Aorta (tissue), 5 donors: ENCODE results near the gene ARHGAP32. TPM values are rescaled to one million over a fixed set of nuclear protein-coding genes. Genes with fewer than 3 reads are reported as not detected.
"Not testable (repeated sequence)": the region's sequence is repeated elsewhere in the genome, so short reads cannot be mapped to it uniquely, and the experiment has no call there.

ENCODE experiments used
- ATAC-seq: fragments of 200-7000 bp; cut with Tn5 transposase; one replicate; pipeline ENCODE4 v1.9.1; 2022; ENCODE audit warnings: moderate library complexity; ENCODE audit not compliant: low FRiP score
- DNase-seq, 2 donors: peaks; one replicate each; pipeline ENCODE4 v3.0.0-alpha.2; 2020
- H3K27ac ChIP-seq, 2 donors: one replicate each; pipeline ENCODE4 v1.5.1; 2013; ENCODE audit warnings: low read length in 2 of 2, mild to moderate bottlenecking in 2 of 2, moderate library complexity in 2 of 2, control low read depth in 1 of 2, inconsistent platforms in 1 of 2, low read depth in 1 of 2
- H3K27me3 ChIP-seq, 2 donors: one replicate each; pipeline ENCODE4 v1.6.1; 2013; ENCODE audit warnings: control low read depth in 1 of 2, low read length in 1 of 2, mild to moderate bottlenecking in 1 of 2, moderate library complexity in 1 of 2; ENCODE audit not compliant: insufficient read depth in 2 of 2, control insufficient read depth in 1 of 2
- H3K36me3 ChIP-seq, 2 donors: one replicate each; pipeline ENCODE4 v1.6.1; 2013; ENCODE audit warnings: control low read depth in 1 of 2, low read length in 1 of 2, mild to moderate bottlenecking in 1 of 2; ENCODE audit not compliant: insufficient read depth in 2 of 2, control insufficient read depth in 1 of 2
- H3K4me1 ChIP-seq, 2 donors: one replicate each; pipeline ENCODE4 v1.6.1; 2013; ENCODE audit warnings: low read length in 2 of 2, control low read depth in 1 of 2, mild to moderate bottlenecking in 1 of 2, moderate library complexity in 1 of 2; ENCODE audit not compliant: insufficient read depth in 2 of 2, control insufficient read depth in 1 of 2
- H3K4me3 ChIP-seq, 2 donors: one replicate each; pipeline ENCODE4 v1.5.1; 2013; ENCODE audit warnings: low read length in 2 of 2, control low read depth in 1 of 2, mild to moderate bottlenecking in 1 of 2
- H3K9me3 ChIP-seq: one replicate; pipeline ENCODE4 v1.6.1; 2013; ENCODE audit warnings: mild to moderate bottlenecking, low read length; ENCODE audit not compliant: control insufficient read depth
- whole genome bisulfite sequencing, 2 donors: extraction: QIAGEN DNeasy Blood & Tissue Kit; methylation state at CpG; one replicate each; pipeline ENCODE4 v1.1.7; 2013; 5-methylcytosine and 5-hydroxymethylcytosine counted together
- intact Hi-C, 2 donors: fragments of 100-400 bp; cut with DNase I; formaldehyde crosslinking; loops; one replicate each; pipeline versions ENCODE4 v1.14.2 to v1.15.0; 2022
- polyA plus RNA-seq, 2 donors: library from polyadenylated mRNA; stranded (reverse); fragments of 200-250 nt; gene quantifications; one replicate each; pipeline ENCODE4 v1.2.3, GENCODE V29; 2013
- total RNA-seq, 2 donors: library from RNA; stranded (reverse); fragmentation: NEBNext Ultra II Directional; extraction: Animal tissue kit (Norgen Biotek cat#: 25700); gene quantifications; one replicate each; pipeline ENCODE4 v1.2.1, GENCODE V29; 2021
- donor health status: healthy with polysubstance abuse.
- donor health status: Bipolar disorder and iron deficiency.
- donor health status: DM: no; HTN: no; CAD: no.
- donor health status: DM: no; HTN: no; CAD: no.
- donor health status: DM: yes; HTN: yes; CAD: no.

Gene ARHGAP32
- total and polyA plus RNA-seq, 4 donors = 1.8 to 21.3 (median 8.9) TPM

DNA sequence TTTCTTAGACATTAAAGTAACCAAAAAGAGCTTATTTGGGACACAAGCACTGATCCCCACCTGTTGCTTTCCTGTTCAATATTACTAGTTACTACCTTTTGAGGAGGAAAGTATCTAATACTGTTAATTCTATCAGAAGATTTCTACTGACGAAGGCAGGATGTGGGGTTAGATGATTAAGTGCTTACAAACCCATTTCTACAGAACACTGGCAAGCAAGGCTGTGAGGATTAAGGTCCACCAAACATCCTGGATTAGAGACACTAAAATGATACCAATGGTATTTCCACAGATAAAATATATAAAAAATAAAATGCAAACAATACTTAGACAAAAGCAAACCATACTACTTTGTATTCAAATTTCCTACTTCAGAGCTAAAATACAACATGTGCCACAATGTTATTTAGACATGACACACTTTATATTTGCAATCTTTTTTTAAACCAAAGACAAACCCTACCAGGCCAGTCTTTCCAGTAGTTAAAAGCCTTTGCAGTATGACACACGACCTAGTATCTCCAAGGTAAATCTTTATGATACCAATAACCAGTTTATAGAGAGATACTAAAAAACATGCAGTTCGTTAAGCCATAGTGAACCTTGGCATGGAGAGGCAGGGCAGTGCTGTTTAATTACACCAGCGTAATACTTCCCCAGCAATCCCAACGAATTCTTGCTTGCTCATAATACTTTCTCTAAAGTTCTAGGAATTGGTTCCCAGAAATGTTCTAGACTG lies 178.2 kb downstream of the ARHGAP32 start:
- Histone ChIP-seq H3K9me3 (no peaks in the 10 kb centered on the region), H3K4me3 (no peak overlapping the region), H3K4me1 (no peaks in the 10 kb centered on the region), H3K27ac (no peak overlapping the region), H3K36me3 (no peaks in the 10 kb centered on the region), H3K27me3 (no peaks in the 10 kb centered on the region)
- 88 to 90% methylated on average over 5 of the region's 5 CpGs for WGBS, 2 donors
- ATAC-seq = no peak
- intact Hi-C loops = no loop called here
- DNase-seq = no peak

DNA sequence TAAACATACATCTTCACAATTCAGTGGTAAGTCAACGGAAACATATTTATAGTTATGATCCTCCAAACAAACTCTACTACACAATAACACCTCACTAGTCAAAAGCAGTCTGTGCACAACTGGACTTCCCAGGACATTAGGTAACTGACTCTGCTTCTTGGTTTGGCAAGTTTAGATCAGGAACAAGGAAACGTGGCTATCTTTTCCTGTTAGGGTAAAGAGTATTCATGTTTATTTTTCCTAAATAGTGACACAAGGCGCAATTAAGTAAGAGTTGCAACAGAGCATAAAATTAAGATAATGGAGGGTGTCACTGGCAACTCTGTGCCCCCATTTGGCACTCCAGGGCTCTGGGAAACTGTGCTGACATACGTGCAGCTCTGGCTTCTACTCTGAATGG lies 179.2 kb downstream of the ARHGAP32 start:
- ATAC-seq (no peak), DNase-seq (no peak)
- Histone ChIP-seq H3K36me3 (no peaks in the 10 kb centered on the region), H3K27ac (no peak overlapping the region), H3K27me3 (no peaks in the 10 kb centered on the region), H3K4me1 (no peaks in the 10 kb centered on the region), H3K4me3 (no peak overlapping the region), H3K9me3 (no peaks in the 10 kb centered on the region)
- WGBS, 2 donors = 94% methylated on average over 4 of the region's 4 CpGs
- intact Hi-C loops = no loop called here

DNA sequence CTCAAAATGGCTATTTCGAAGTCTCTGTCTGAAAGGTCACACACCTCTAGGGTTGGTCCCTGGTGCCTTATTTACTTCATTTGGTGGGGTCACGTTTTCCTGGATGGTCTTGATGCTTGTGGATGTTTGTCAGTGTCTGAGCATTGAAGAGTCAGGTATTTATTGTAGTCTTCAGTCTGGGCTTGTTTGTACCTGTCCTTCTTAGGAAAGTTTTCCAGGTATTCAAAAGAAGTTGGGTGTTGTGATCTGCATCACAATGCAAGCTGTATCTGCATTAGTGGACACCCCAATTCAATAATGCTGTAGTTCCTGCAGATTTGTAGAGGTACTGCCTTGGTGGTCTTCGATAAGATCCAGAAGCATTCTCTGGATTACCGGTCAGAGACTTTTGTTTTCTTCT lies 186.0 kb downstream of the ARHGAP32 start:
- ATAC-seq (no peak), DNase-seq (no peak)
- 87 to 91% methylated on average over 4 of the region's 4 CpGs for WGBS, 2 donors
- no peaks in the 10 kb centered on the region for H3K36me3 ChIP-seq
- no peaks in the 10 kb centered on the region for H3K4me1 ChIP-seq
- intact Hi-C loops = no loop called here
- no peaks in the 10 kb centered on the region for H3K9me3 ChIP-seq
- no peak overlapping the region for H3K4me3 ChIP-seq
- H3K27me3 ChIP-seq = no peaks in the 10 kb centered on the region
- no peak overlapping the region for H3K27ac ChIP-seq

DNA sequence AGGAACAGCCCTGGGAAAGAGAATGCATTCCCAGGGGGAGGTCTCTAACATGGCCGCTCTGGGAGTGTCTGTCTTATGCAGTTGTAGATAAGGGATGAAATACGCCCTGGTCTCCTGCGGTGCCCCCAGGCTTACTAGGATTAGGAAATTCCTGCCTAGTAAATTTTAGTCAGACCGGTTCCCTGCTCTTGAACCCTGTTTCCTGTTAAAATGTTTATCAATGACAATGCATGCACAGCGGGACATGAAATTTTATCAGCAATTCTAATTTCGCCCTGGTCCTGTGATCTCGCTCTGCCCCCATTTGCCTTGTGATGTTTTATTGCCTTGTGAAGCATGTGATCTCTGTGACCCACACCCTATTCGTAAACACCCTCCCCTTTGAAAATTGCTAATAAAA lies 193.0 kb downstream of the ARHGAP32 start:
- H3K27ac ChIP-seq, H3K4me1 ChIP-seq, H3K27me3 ChIP-seq, intact Hi-C loops, H3K4me3 ChIP-seq, H3K36me3 ChIP-seq, ATAC-seq, DNase-seq, H3K9me3 ChIP-seq: not testable (repeated sequence)
- 84 to 86% methylated on average over 8 of the region's 8 CpGs for WGBS, 2 donors

DNA sequence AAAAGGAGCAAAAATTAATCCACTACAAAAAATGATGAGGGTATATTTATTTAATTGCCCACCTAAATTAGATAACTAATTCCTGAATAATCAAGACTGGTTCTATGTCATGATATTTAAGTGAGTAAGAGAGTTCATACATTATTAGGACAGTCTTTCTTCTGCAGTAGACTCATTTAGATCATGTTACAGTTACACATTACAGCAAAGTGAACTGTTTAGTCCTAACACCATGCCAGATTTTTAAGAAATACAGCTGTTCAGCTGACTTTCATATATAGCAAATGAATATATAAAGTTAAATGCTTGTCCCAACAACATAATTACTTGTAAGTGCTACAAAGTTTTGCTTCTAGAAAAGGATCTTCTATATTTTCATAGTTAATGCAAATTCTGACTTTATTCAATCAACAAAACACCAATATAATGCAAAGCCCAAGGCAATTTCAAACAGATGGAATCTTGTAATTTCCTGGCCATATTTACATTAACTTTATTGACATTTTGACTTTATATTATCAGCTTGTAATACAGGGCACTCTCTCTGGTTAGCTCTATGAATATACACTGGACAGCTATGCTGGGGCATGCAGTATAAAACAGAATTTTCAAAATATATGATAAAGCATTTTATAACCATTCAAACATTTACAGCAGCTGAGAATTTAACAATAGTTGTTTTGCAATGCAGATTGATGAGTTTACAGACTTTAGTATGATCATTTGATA lies 203.7 kb downstream of the ARHGAP32 start:
- Histone ChIP-seq H3K27ac (no peak overlapping the region), H3K27me3 (no peaks in the 10 kb centered on the region), H3K9me3 (no peaks in the 10 kb centered on the region), H3K4me1 (no peaks in the 10 kb centered on the region), H3K36me3 (no peaks in the 10 kb centered on the region), H3K4me3 (no peak overlapping the region)
- ATAC-seq (no peak), DNase-seq (no peak)
- intact Hi-C loops = no loop called here

DNA sequence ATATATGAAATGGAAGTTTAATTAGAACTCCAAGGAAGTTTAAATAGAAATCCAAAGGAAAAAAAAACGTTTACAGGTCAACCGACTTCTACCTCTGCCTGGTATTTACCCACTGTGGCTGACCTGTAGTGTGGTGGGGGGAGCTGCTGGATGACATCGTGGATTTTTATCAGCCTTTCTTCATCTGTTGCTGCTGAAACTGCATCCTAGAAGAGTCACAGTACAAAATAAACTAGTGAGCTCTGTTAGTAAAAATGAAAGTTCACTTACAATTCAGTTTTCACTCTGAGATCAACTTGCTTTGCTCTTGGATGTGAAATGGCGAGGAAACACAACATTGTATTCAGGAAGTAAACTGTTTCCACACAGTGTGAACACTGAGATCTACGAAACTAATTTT lies 206.2 kb downstream of the ARHGAP32 start:
- no peak overlapping the region for H3K27ac ChIP-seq
- no peak for ATAC-seq
- WGBS, 2 donors = 60 to 72% methylated on average over 5 of the region's 5 CpGs
- no peaks in the 10 kb centered on the region for H3K4me1 ChIP-seq
- H3K4me3 ChIP-seq = no peak overlapping the region
- DNase-seq = no peak
- no peaks in the 10 kb centered on the region for H3K27me3 ChIP-seq
- H3K36me3 ChIP-seq = peaks cover 0 to 2% of the 10 kb centered on the region in 2 donors
- no peaks in the 10 kb centered on the region for H3K9me3 ChIP-seq
- intact Hi-C loops = no loop called here

DNA sequence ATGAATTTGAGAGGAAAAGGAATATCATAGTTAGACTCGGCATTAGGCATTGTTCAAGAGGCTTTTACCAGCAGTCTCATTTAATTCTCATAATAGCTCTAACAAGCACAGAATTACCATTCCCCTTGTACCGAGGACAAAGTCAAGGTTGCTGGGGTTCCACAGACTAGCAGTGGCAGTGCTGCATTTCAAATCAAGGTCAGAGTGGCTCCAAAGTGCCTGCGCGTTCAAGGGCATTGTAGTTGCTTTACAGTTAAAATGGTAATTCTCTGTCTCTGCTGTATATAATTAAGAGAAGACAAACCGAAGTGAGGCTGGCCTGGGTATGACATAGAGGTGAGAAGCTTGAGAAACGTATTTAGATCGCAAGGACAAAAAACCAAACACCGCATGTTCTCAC lies 209.1 kb downstream of the ARHGAP32 start:
- DNase-seq (no peak), ATAC-seq (no peak)
- H3K27ac ChIP-seq = no peak overlapping the region
- WGBS, 2 donors = 90 to 95% methylated on average over 8 of the region's 8 CpGs
- intact Hi-C loops = no loop called here
- peaks cover 2 to 3% of the 10 kb centered on the region in 2 donors for H3K36me3 ChIP-seq
- H3K4me1 ChIP-seq = no peaks in the 10 kb centered on the region
- H3K4me3 ChIP-seq = no peak overlapping the region
- no peaks in the 10 kb centered on the region for H3K27me3 ChIP-seq
- H3K9me3 ChIP-seq = no peaks in the 10 kb centered on the region

DNA sequence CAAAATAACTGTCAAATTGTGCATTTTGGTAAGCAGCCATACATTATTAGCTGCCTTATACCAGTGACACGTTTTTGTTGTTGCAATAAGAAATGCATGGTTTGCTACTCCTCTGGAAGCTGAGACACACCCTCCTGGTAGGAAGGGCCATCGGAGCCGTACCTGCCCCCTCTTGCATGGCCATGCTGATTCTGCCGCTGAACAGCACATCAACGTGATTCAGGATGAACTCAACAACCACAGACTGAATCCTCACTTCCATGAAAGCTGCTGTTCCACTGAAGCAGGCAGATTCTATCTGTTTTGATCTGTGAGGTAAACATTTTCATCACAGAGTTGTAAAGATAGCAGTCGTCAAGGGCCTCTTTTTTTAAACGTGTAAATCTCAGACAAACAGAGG lies 210.9 kb downstream of the ARHGAP32 start:
- Histone ChIP-seq H3K4me1 (no peaks in the 10 kb centered on the region), H3K4me3 (no peak overlapping the region), H3K27me3 (no peaks in the 10 kb centered on the region), H3K9me3 (no peaks in the 10 kb centered on the region), H3K36me3 (peaks cover 3 to 4% of the 10 kb centered on the region in 2 donors), H3K27ac (no peak overlapping the region)
- intact Hi-C loops = no loop called here
- ATAC-seq = no peak
- DNase-seq = no peak
- 72 to 80% methylated on average over 7 of the region's 7 CpGs for WGBS, 2 donors

DNA sequence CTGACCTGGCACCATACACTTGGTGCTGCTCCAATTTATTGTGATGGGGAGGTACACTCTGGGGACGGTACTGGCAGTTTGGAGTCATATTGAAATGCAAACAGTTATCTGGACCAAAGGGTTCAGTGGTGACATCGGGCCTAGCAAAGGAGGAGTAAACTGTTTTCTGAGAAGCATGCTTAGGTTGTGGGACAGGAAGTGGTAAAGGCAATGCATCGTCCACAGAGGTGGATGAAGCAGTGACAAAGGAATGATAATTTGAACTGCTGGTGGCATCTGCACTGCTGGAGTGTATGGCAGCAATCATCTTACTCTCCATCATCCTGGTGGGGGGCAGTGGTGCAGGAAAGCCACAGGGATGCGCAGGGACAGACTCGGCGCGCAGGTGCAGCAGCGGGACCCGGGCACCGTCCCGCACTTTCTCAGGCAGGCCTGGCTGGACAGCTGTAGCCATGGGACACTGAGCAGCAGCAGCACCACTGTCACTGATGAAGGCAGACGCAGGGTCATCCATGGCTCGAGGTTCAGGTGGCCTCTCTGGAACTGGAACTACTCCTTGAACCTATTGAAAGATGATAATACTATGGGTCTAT lies 221.4 kb downstream of the ARHGAP32 start:
- no peaks in the 10 kb centered on the region for H3K9me3 ChIP-seq
- intact Hi-C loops = no loop called here
- 94 to 96% methylated on average over 13 of the region's 13 CpGs for WGBS, 2 donors
- H3K36me3 ChIP-seq = peaks cover 0 to 22% of the 10 kb centered on the region in 2 donors
- DNase-seq (no peak), ATAC-seq (no peak)
- H3K27me3 ChIP-seq = no peaks in the 10 kb centered on the region
- no peaks in the 10 kb centered on the region for H3K4me1 ChIP-seq
- H3K27ac ChIP-seq = no peak overlapping the region
- no peak overlapping the region for H3K4me3 ChIP-seq
